NCI-H1930 (cell line): Measurements from ENCODE around the gene OR11G2.
"Not testable (repeated sequence)": the region's sequence is repeated elsewhere in the genome, so short reads cannot be mapped to it uniquely, and the experiment has no call there.

Source experiments
- DNase-seq, 2 experiments: peaks; one replicate each; lab custom pipeline; 2025; lab: John Stamatoyannopoulos, UW

OR11G2 gene

GRCh38 chr14:20190596-20190995, at the start of gene OR11G2:
TSS of gene OR11G2 (plus strand) at chr14:20190896. CDS start at chr14:20197438, 6,542 bp downstream.
- no peak for DNase-seq

DNA sequence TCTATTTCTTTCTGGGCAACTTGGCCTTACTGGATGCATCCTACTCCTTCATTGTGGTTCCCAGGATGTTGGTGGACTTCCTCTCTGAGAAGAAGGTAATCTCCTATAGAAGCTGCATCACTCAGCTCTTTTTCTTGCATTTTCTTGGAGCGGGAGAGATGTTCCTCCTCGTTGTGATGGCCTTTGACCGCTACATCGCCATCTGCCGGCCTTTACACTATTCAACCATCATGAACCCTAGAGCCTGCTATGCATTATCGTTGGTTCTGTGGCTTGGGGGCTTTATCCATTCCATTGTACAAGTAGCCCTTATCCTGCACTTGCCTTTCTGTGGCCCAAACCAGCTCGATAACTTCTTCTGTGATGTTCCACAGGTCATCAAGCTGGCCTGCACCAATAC, 46.8 kb upstream of the OR11G2 start:
- DNase-seq: peak in 1 of 2 experiments; percentile 0

GRCh38 chr14:20144820-20145219, 45.9 kb upstream of the OR11G2 start:
- no peak for DNase-seq

GRCh38 chr14:20164462-20164861, 26.2 kb upstream of the OR11G2 start:
- no peak for DNase-seq

GRCh38 chr14:20167091-20167490, 23.6 kb upstream of the OR11G2 start:
- no peak for DNase-seq

DNA sequence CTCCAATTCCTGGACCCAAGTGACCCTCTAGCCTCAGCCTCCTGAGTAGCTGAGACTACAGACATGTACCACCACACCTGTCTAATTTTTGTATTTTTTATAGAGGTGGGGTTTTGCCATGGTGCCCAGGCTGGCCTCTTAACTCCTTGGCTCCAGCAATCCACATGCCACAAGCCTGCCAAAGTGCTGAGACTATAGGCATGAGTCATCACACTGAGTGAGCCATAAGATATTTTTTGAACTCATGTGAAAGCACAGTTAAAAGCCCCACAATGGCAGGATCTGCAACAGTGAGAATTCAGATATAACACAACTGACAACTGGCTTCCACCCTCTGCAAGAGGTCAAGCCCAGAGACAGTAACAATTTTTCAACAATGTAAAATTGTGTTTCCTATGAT, 20.8 kb upstream of the OR11G2 start:
- DNase-seq: not testable (repeated sequence)

DNA sequence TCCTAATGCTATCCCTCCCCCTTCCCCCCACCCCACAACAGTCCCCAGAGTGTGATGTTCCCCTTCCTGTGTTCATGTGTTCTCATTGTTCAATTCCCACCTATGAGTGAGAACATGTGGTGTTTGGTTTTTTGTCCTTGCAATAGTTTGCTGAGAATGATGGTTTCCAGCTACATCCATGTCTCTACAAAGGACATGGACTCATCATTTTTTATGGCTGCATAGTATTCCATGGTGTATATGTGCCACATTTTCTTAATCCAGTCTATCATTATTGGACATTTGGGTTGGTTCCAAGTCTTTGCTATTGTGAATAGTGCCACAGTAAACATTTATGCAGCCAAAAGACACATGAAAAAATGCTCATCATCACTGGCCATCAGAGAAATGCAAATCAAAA, 16.5 kb upstream of the OR11G2 start:
- not testable (repeated sequence) for DNase-seq

GRCh38 chr14:20176330-20176729, 14.4 kb upstream of the OR11G2 start:
- DNase-seq: no peak

DNA sequence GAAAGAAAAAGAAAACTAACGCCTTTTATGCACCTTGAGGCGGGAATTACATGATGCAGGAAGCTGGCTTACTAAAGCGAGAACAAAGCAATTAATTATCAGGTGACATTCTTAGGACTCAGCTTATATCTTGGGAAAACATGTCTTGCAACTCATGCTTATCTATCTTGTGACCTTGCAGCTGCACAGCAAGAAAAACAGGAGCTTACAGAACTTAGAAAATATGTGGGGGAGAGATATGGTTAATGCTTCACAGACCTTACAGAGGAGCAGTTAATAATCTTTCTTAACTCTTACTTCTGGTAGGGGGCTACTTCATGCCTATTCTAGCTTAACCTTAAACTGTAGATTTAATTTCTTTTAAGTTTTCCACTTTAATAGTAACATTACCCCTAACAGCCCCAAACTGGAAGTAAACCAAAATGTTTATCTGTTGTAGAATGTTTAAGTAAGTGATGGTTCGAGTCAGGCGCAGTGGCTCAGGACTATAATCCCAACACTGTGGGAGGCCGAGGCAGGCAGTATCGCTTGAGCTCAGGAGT, 13.2 kb upstream of the OR11G2 start:
- DNase-seq: no peak

DNA sequence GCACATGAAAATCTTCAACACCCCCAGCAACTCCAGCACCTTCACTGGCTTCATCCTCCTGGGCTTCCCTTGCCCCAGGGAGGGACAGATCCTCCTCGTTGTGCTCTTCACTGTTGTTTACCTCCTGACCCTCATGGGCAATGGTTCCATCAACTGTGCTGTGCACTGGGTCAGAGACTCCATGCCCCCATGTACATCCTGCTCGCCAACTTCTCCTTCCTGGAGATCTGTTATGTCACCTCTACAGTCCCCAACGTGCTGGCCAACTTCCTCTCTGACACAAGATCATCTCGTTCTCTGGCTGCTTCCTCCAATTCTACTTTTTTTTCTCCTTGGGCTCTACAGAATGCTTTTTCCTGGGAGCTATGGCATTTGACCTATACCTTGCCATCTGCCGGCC, 11.5 kb upstream of the OR11G2 start:
- no peak for DNase-seq

DNA sequence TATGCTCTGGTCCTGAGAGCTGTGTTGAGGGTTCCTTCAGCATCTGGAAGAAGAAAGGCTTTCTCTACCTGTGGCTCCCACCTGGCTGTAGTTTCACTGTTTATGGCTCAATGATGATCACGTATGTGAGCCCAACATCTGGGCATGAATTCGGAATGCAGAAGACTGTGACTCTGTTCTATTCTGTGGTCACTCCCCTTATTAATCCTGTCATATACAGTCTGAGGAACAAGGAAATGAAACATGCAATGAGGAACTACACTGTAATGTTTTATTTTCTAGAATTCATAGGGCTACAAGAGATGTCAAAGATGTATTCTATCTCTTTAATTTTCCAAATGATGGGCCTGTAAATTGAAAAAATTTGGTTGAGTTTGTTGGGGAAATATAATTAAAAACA, 10.8 kb upstream of the OR11G2 start:
- no peak for DNase-seq

GRCh38 chr14:20180486-20180885, 10.2 kb upstream of the OR11G2 start:
- no peak for DNase-seq

- DNase-seq: no peak
Measured at GRCh38 chr14:20184181-20184580, 6.5 kb upstream of the OR11G2 start.

- no peak for DNase-seq
Measured at GRCh38 chr14:20191396-20191795, 700 bp downstream of the OR11G2 start.

DNA sequence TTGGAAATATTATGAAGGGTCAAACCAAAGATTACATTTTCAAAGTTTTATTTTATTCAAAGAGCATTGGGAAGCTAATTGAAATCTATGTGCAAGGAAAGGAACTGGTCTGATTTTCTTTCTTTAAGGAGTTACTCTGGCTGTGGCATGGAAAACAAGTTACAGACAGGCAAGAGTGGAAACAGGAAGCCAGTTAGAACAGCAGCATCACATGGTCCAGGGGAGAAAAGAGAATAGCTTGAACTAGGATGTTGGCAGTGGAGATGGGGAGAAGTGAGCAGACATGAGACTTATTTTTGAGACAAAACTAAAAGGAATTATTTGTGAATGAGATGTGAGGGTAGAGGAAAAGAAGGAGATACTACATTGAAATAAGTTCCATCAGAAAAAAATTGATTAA, 3.4 kb downstream of the OR11G2 start:
- DNase-seq: no peak

GRCh38 chr14:20195170-20195569, 4.5 kb downstream of the OR11G2 start:
- DNase-seq: not testable (repeated sequence)

DNA sequence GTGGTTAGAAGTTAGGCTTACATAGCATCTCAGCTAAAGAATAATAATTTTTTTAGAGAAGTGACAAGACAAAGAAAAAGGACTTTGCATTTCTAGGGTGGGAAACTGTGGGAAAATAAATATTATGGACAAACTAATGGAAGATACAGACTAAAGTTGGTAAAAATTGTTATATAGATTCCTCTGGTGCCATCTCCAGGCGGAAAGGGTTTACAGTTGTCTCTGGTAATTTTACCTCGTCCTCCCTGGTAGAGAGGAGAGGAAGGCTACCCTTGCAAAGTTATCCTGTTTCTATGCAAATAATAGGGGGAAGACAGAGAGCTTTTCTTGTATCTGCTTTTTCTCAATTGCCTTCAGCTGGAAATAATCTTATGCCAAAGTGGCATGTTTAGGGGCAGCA, 5.2 kb downstream of the OR11G2 start:
- DNase-seq: peak in 1 of 2 experiments; percentile 1

DNA sequence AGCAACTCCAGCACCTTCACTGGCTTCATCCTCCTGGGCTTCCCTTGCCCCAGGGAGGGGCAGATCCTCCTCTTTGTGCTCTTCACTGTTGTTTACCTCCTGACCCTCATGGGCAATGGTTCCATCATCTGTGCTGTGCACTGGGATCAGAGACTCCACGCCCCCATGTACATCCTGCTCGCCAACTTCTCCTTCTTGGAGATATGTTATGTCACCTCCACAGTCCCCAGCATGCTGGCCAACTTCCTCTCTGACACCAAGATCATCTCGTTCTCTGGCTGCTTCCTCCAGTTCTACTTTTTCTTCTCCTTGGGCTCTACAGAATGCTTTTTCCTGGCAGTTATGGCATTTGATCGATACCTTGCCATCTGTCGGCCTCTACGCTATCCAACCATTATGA, 6.8 kb downstream of the OR11G2 start:
- DNase-seq: no peak

GRCh38 chr14:20198991-20199390, 8.3 kb downstream of the OR11G2 start:
- no peak for DNase-seq

DNA sequence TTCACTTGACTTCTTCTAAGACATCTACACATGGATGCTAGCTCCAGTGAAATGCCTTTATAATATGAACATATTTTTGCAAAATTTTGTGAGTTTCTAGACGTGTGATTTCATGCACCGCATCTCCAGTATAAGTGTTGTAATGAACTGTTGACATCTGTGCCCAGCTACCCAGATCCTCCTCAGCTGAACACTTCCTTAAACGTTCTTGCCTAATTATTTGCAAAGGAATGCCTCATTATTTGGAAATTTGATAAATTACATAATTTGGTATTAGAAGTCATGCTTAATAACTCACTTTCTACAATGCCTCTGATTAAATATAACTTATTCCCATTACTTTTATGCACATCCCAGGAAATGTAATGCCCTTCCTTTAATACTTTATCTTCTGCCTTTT, 14.0 kb downstream of the OR11G2 start:
- no peak for DNase-seq

GRCh38 chr14:20209595-20209994, 18.9 kb downstream of the OR11G2 start:
- no peak for DNase-seq

GRCh38 chr14:20212406-20212805, 21.7 kb downstream of the OR11G2 start:
- not testable (repeated sequence) for DNase-seq

GRCh38 chr14:20215196-20215595, 24.5 kb downstream of the OR11G2 start:
- DNase-seq: no peak

GRCh38 chr14:20219033-20219432, 28.3 kb downstream of the OR11G2 start:
- DNase-seq: no peak

GRCh38 chr14:20223410-20223809, 32.7 kb downstream of the OR11G2 start, which contains the start of gene OR11H6:
TSS of gene OR11H6 (plus strand) at chr14:20223710. CDS start at chr14:20223710, 0 bp downstream.
- no peak for DNase-seq
